GM18873 (cell line): ENCODE results near the gene FSHB.
"Not testable (repeated sequence)": the region's sequence is repeated elsewhere in the genome, so short reads cannot be mapped to it uniquely, and the experiment has no call there.

Experiments
- ATAC-seq: cut with Tn5 transposase; IDR thresholded peaks from one replicate; pipeline ENCODE4 v1.9.1; 2021; ENCODE audit warnings: mild to moderate bottlenecking, moderate library complexity, moderate number of reproducible peaks; ENCODE audit not compliant: unreplicated experiment, low FRiP score

The FSHB gene

GRCh38 chr11:30230714-30231113 is at the start of gene FSHB:
FSHB (plus strand) TSS chr11:30231014; CDS start chr11:30231903, 889 bp downstream.
- no peak for ATAC-seq

GRCh38 chr11:30186748-30187147 is 44.1 kb upstream of the FSHB start:
- ATAC-seq, result no peak

- ATAC-seq, result no peak
Measured at GRCh38 chr11:30192620-30193019, 38.2 kb upstream of the FSHB start.

GRCh38 chr11:30196400-30197206 is 34.2 kb upstream of the FSHB start:
- peak; percentile 91 for ATAC-seq

GRCh38 chr11:30197869-30198268 is 32.9 kb upstream of the FSHB start:
- ATAC-seq, result no peak

- not testable (repeated sequence) for ATAC-seq
Measured at GRCh38 chr11:30202989-30203388, 27.8 kb upstream of the FSHB start.

GRCh38 chr11:30203850-30204249 is 27.0 kb upstream of the FSHB start:
- ATAC-seq, result no peak

- peak; percentile 85 for ATAC-seq
Measured at GRCh38 chr11:30206249-30206996, 24.4 kb upstream of the FSHB start.

GRCh38 chr11:30210357-30210756 is 20.5 kb upstream of the FSHB start:
- ATAC-seq, result no peak

- no peak for ATAC-seq
Measured at GRCh38 chr11:30216534-30216933, 14.3 kb upstream of the FSHB start.

- ATAC-seq, result no peak
Measured at GRCh38 chr11:30218278-30218677, 12.5 kb upstream of the FSHB start.

GRCh38 chr11:30225642-30226041 is 5.2 kb upstream of the FSHB start:
- no peak for ATAC-seq

GRCh38 chr11:30228323-30228884 is 2.4 kb upstream of the FSHB start:
- ATAC-seq, result no peak

- no peak for ATAC-seq
Measured at GRCh38 chr11:30239025-30239424, 8.2 kb downstream of the FSHB start.

GRCh38 chr11:30244265-30244664 is 13.5 kb downstream of the FSHB start:
- no peak for ATAC-seq

GRCh38 chr11:30245621-30246020 is 14.8 kb downstream of the FSHB start:
- no peak for ATAC-seq

GRCh38 chr11:30254307-30255298 is 23.8 kb downstream of the FSHB start:
- ATAC-seq, result no peak

- no peak for ATAC-seq
Measured at GRCh38 chr11:30255637-30256036, 24.8 kb downstream of the FSHB start.

GRCh38 chr11:30257058-30257457 is 26.2 kb downstream of the FSHB start:
- no peak for ATAC-seq

GRCh38 chr11:30258679-30259078 is 27.9 kb downstream of the FSHB start:
- no peak for ATAC-seq
